GM12873 (cell line): ENCODE results near the gene SPR.

ENCODE experiments used
- CTCF ChIP-seq: IDR thresholded peaks from 2 replicates; pipeline ENCODE4 v1.5.1; 2012; ENCODE audit warnings: low read depth, mild to moderate bottlenecking, moderate library complexity, low read length, control low read depth; ENCODE audit not compliant: insufficient read depth; ENCODE audit errors: missing control alignments

The SPR gene

GRCh38 chr2:72917877-72918553 lies 30.8 kb downstream of the SPR start:
- TF ChIP-seq CTCF: no peak

GRCh38 chr2:72919414-72920317 lies 32.5 kb downstream of the SPR start:
- TF ChIP-seq CTCF: no peak

- TF ChIP-seq CTCF: no peak
Measured at GRCh38 chr2:72920318-72921087, 33.3 kb downstream of the SPR start.

GRCh38 chr2:72921088-72921851 lies 34.1 kb downstream of the SPR start:
- no peak for TF ChIP-seq CTCF

- TF ChIP-seq CTCF: no peak
Measured at GRCh38 chr2:72921853-72922252, 34.6 kb downstream of the SPR start.

- no peak for TF ChIP-seq CTCF
Measured at GRCh38 chr2:72923833-72924352, 36.7 kb downstream of the SPR start.
